HEK293 (cell line): ENCODE results near the gene ADAMTS9.

Experiments
- CTCF ChIA-PET: fragments of 350-600 bp; formaldehyde crosslinking; extraction: SDS; loops from one replicate; lab custom pipeline; 2021; ENCODE audit warnings: antibody characterized with exemption; lab: Yijun Ruan, JAX
- POLR2A ChIA-PET: fragments of 300-600 bp; formaldehyde crosslinking; extraction: SDS; loops from one replicate; lab custom pipeline; 2020; ENCODE audit warnings: antibody characterized with exemption, inconsistent platforms; lab: Yijun Ruan, JAX
- H3K27ac ChIP-seq: fragments of 200-500 bp; sonication (Bioruptor generic); 2 replicates; pipeline ENCODE4 v1.5.1; 2014; ENCODE audit warnings: low read depth, low read length, control low read depth, inconsistent platforms; ENCODE audit errors: extremely low read depth
- H3K36me3 ChIP-seq, 2 experiments: fragments of 200-500 bp in 1 of 2; sonication (Bioruptor generic) in 1 of 2; 1 replicate in 1 of 2; 2 replicates in 1 of 2; pipeline ENCODE4 v1.5.1; 2014 to 2017; ENCODE audit warnings: inconsistent platforms in 2 of 2, low read length in 2 of 2; ENCODE audit not compliant: control insufficient read depth in 2 of 2, insufficient read depth in 1 of 2
- H3K4me1 ChIP-seq: fragments of 200-500 bp; sonication (Bioruptor generic); 2 replicates; pipeline ENCODE4 v1.5.1; 2014; ENCODE audit warnings: mild to moderate bottlenecking, low read length, inconsistent platforms; ENCODE audit not compliant: control insufficient read depth, insufficient read depth
- H3K4me3 ChIP-seq: 2 replicates; pipeline ENCODE4 v1.5.1; 2011; ENCODE audit warnings: low read depth, mild to moderate bottlenecking, control low read depth, low read length, moderate library complexity
- H3K9me3 ChIP-seq: fragments of 200-500 bp; sonication (Bioruptor generic); 2 replicates; pipeline ENCODE4 v1.5.1; 2014; ENCODE audit warnings: low read depth, low read length, inconsistent platforms; ENCODE audit not compliant: control insufficient read depth, insufficient read depth
- BCL11A ChIP-seq: fragments of 450-650 bp; formaldehyde crosslinking; IDR thresholded peaks from 2 replicates; pipeline ENCODE4 v1.5.1; 2016; ENCODE audit warnings: low read depth, missing biosample characterization, missing genetic modification characterization
- BCL6B ChIP-seq: fragments of 450-650 bp; formaldehyde crosslinking; IDR thresholded peaks from 2 replicates; pipeline ENCODE4 v1.5.1; 2017; ENCODE audit warnings: missing biosample characterization, missing genetic modification characterization
- GLI4 ChIP-seq: fragments of 450-650 bp; formaldehyde crosslinking; IDR thresholded peaks from 2 replicates; pipeline ENCODE4 v1.5.1; 2016; ENCODE audit warnings: missing biosample characterization, missing genetic modification characterization
- GLIS2 ChIP-seq: fragments of 450-650 bp; formaldehyde crosslinking; IDR thresholded peaks from 2 replicates; pipeline ENCODE4 v1.5.1; 2016; ENCODE audit warnings: missing biosample characterization, missing genetic modification characterization
- IKZF3 ChIP-seq: fragments of 450-650 bp; IDR thresholded peaks from 2 replicates; pipeline ENCODE4 v1.5.0; 2018; ENCODE audit warnings: missing biosample characterization, mild to moderate bottlenecking, missing genetic modification characterization, moderate library complexity
- MEIS1 ChIP-seq: sonication (generic); formaldehyde crosslinking; IDR thresholded peaks from 2 replicates; pipeline ENCODE4 v1.8.1; 2022; ENCODE audit warnings: missing genetic modification reagents, mild to moderate bottlenecking, borderline replicate concordance
- OVOL3 ChIP-seq: fragments of 450-650 bp; formaldehyde crosslinking; IDR thresholded peaks from 2 replicates; pipeline ENCODE4 v1.5.1; 2016; ENCODE audit warnings: missing biosample characterization, missing genetic modification characterization
- PATZ1 ChIP-seq: fragments of 450-650 bp; formaldehyde crosslinking; IDR thresholded peaks from 2 replicates; pipeline ENCODE4 v1.5.1; 2016; ENCODE audit warnings: missing biosample characterization, missing genetic modification characterization
- PBX3 ChIP-seq: sonication (generic); formaldehyde crosslinking; IDR thresholded peaks from 2 replicates; pipeline ENCODE4 v1.8.1; 2022; ENCODE audit warnings: mild to moderate bottlenecking, moderate library complexity, missing genetic modification reagents
- PRDM4 ChIP-seq: fragments of 450-650 bp; formaldehyde crosslinking; IDR thresholded peaks from 2 replicates; pipeline ENCODE4 v1.5.1; 2017; ENCODE audit warnings: missing biosample characterization, missing genetic modification characterization
- REST ChIP-seq: fragments of 450-650 bp; formaldehyde crosslinking; IDR thresholded peaks from 2 replicates; pipeline ENCODE4 v1.5.1; 2016; ENCODE audit warnings: missing biosample characterization, missing genetic modification characterization
- SP7 ChIP-seq: fragments of 450-650 bp; formaldehyde crosslinking; IDR thresholded peaks from 2 replicates; pipeline ENCODE4 v1.5.1; 2016; ENCODE audit warnings: missing biosample characterization, missing genetic modification characterization
- ZFHX2 ChIP-seq: fragments of 450-650 bp; formaldehyde crosslinking; conservative IDR thresholded peaks from 2 replicates; pipeline ENCODE4 v1.5.1; 2016; ENCODE audit warnings: missing biosample characterization, missing genetic modification characterization
- ZNF132 ChIP-seq: fragments of 450-650 bp; formaldehyde crosslinking; IDR thresholded peaks from 2 replicates; pipeline ENCODE4 v1.5.1; 2017; ENCODE audit warnings: missing biosample characterization, missing genetic modification characterization, borderline replicate concordance
- ZNF175 ChIP-seq: fragments of 450-650 bp; formaldehyde crosslinking; IDR thresholded peaks from 2 replicates; pipeline ENCODE4 v1.5.1; 2016; ENCODE audit warnings: missing biosample characterization, missing genetic modification characterization
- ZNF248 ChIP-seq: fragments of 450-650 bp; formaldehyde crosslinking; IDR thresholded peaks from 2 replicates; pipeline ENCODE4 v1.5.1; 2017; ENCODE audit warnings: missing biosample characterization, missing genetic modification characterization
- ZNF350 ChIP-seq: fragments of 450-650 bp; formaldehyde crosslinking; IDR thresholded peaks from 2 replicates; pipeline ENCODE4 v1.5.0; 2017; ENCODE audit warnings: missing biosample characterization, mild to moderate bottlenecking, missing genetic modification characterization
- ZNF391 ChIP-seq: fragments of 450-650 bp; formaldehyde crosslinking; IDR thresholded peaks from 2 replicates; pipeline ENCODE4 v1.5.1; 2016; ENCODE audit warnings: low read depth, missing biosample characterization, missing genetic modification characterization, borderline replicate concordance
- ZNF544 ChIP-seq: fragments of 450-650 bp; formaldehyde crosslinking; IDR thresholded peaks from 2 replicates; pipeline ENCODE4 v1.5.0; 2017; ENCODE audit warnings: missing biosample characterization, missing genetic modification characterization
- ZNF560 ChIP-seq: fragments of 450-650 bp; formaldehyde crosslinking; IDR thresholded peaks from 2 replicates; pipeline ENCODE4 v1.5.1; 2017; ENCODE audit warnings: missing biosample characterization, missing genetic modification characterization, borderline replicate concordance
- ZNF623 ChIP-seq: fragments of 450-650 bp; formaldehyde crosslinking; IDR thresholded peaks from 2 replicates; pipeline ENCODE4 v1.5.1; 2016; ENCODE audit warnings: missing biosample characterization, missing genetic modification characterization
- ZNF658 ChIP-seq: fragments of 450-650 bp; formaldehyde crosslinking; IDR thresholded peaks from 2 replicates; pipeline ENCODE4; 2016; ENCODE audit warnings: missing biosample characterization, missing genetic modification characterization
- ZNF664 ChIP-seq: fragments of 450-650 bp; formaldehyde crosslinking; IDR thresholded peaks from 2 replicates; pipeline ENCODE4 v1.5.1; 2016; ENCODE audit warnings: missing biosample characterization, missing genetic modification characterization
- ZNF670 ChIP-seq: fragments of 450-650 bp; formaldehyde crosslinking; IDR thresholded peaks from 2 replicates; pipeline ENCODE4 v1.5.1; 2016; ENCODE audit warnings: missing biosample characterization, missing genetic modification characterization, low read depth
- ZNF843 ChIP-seq: fragments of 450-650 bp; formaldehyde crosslinking; IDR thresholded peaks from 2 replicates; pipeline ENCODE4 v1.5.1; 2016; ENCODE audit warnings: missing biosample characterization, missing genetic modification characterization

Gene ADAMTS9

GRCh38 chr3:64555351-64555750 lies 132.4 kb downstream of the ADAMTS9 start:
- no peak for TF ChIP-seq ZNF132 (tag by site-specific recombination)
- no peak for TF ChIP-seq SP7 (tag by site-specific recombination)
- TF ChIP-seq ZNF391 (tag by site-specific recombination): no peak
- TF ChIP-seq ZNF664 (tag by site-specific recombination): no peak
- no peak for TF ChIP-seq IKZF3 (tag by site-specific recombination)
- TF ChIP-seq BCL11A (tag by site-specific recombination): no peak
- no peak for TF ChIP-seq ZNF350 (tag by site-specific recombination)
- TF ChIP-seq ZNF175 (tag by site-specific recombination): no peak
- no peak for TF ChIP-seq MEIS1
- no peak for TF ChIP-seq BCL6B
- no peak for TF ChIP-seq OVOL3 (tag by site-specific recombination)
- no peak for TF ChIP-seq ZNF843
- no peak for TF ChIP-seq PBX3 (CRISPR knock-in tag)
- TF ChIP-seq ZNF544: no peak
- H3K4me1 ChIP-seq: no peaks in the 10 kb centered on the region

GRCh38 chr3:64554096-64554920 lies 133.5 kb downstream of the ADAMTS9 start:
- H3K4me3 ChIP-seq: no peak overlapping the region
- ChIA-PET CTCF (interaction anchor here (1.1 kb wide), 1 partner anchor 18 kb away, joined by 3 read pairs; no protein-coding TSS in a partner anchor), POLR2A (no interaction called here)
- no peak for TF ChIP-seq GLIS2 (tag by site-specific recombination)
- TF ChIP-seq REST (tag by site-specific recombination): no peak
- no peak for TF ChIP-seq ZNF670 (tag by site-specific recombination)
- TF ChIP-seq ZFHX2: no peak
- no peak for TF ChIP-seq ZNF560 (tag by site-specific recombination)
- no peak for TF ChIP-seq ZNF248 (tag by site-specific recombination)
- no peak for TF ChIP-seq PRDM4 (tag by site-specific recombination)
- TF ChIP-seq ZNF623 (tag by site-specific recombination): no peak
- TF ChIP-seq GLI4: no peak
- no peak for TF ChIP-seq ZNF658
- TF ChIP-seq PATZ1 (tag by site-specific recombination): no peak

More at GRCh38 chr3:64555351-64555750, 132.4 kb downstream of the ADAMTS9 start:
- H3K27ac ChIP-seq: no peak overlapping the region
- no peaks in the 10 kb centered on the region for H3K36me3 ChIP-seq
- ChIA-PET CTCF (no interaction called here), POLR2A (no interaction called here)
- no peaks in the 10 kb centered on the region for H3K9me3 ChIP-seq
- no peak overlapping the region for H3K4me3 ChIP-seq

More at GRCh38 chr3:64554096-64554920, 133.5 kb downstream of the ADAMTS9 start:
- H3K4me1 ChIP-seq: no peaks in the 10 kb centered on the region
- H3K9me3 ChIP-seq: no peaks in the 10 kb centered on the region
- no peak overlapping the region for H3K27ac ChIP-seq
- H3K36me3 ChIP-seq: no peaks in the 10 kb centered on the region
